GM19467 (cell line): ENCODE measurements around the gene TBX4.
"Not testable (repeated sequence)": the region's sequence is repeated elsewhere in the genome, so short reads cannot be mapped to it uniquely, and the experiment has no call there.

ENCODE experiments used
- ATAC-seq: cut with Tn5 transposase; IDR thresholded peaks from one replicate; pipeline ENCODE4 v1.9.1; 2021; ENCODE audit warnings: mild to moderate bottlenecking, moderate library complexity; ENCODE audit not compliant: unreplicated experiment

Gene TBX4

DNA sequence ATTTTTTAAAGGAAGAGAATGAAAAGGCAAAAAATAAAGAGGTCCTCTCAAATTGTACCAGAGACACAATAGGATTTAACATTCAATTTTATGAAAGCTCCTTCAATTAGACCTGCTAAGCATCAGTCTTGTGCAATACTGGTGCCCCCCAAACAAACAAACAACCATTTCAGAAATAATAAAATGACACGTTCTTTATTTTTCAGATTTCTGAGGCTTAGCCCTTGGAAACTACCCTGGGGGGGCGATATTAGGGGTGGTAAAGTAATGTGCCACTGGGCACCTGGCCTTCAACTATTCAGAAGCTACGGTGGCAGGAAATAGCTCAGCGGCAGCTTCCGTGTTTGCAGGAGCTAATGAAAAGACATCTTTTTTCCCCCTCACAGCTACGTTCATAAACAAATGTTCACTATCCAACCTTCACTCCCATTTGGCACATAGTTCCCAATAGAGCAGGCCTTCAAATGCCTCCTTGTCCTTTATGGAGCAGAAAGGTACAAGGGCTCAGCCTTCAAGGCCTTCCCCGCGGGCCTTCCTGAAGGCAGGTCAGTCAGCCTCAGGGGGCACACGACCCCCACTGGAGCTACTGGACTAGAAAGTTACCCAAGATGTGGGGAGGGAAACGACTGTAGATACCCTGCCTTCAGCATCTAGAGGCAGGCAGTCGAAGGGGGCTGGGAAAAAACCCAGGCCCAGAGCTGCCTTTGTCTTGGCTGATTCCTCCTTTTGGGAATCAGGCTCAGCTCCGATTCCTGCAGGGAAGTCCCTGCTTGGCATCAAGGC, 44.1 kb downstream of the TBX4 start:
- no peak for ATAC-seq

DNA sequence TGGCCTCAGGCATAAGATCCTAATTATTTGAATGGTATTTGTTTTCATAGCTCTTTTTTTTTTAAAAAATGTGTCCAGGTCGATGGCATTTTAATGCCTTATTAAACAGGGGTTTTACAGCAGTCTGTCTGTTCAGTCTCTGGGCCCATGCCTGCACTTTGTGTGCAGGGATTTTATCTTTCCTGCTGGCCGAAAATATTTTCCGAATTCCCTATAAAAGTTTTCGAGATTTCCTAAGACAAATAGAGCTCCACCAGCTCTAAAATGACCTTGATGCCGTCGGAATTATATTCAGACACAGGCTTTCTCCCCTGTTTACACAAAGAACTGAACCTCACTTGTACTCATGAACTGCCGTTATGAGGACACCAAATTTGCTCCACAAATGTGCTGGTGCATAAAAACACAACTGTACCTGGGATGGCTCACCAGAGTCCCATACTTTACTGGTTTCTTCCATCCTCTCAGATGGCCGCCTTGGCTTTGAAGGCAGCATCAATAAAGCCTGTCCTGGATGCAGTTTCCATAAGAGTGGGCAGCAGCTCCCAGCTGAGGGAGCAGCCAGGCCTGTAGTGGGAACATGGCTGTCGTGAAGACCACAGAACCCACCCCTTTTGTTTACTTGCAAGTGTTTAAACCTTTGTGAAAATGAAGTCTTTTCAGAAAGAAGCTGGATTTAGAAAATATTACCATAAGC, 44.9 kb downstream of the TBX4 start:
- no peak for ATAC-seq

DNA sequence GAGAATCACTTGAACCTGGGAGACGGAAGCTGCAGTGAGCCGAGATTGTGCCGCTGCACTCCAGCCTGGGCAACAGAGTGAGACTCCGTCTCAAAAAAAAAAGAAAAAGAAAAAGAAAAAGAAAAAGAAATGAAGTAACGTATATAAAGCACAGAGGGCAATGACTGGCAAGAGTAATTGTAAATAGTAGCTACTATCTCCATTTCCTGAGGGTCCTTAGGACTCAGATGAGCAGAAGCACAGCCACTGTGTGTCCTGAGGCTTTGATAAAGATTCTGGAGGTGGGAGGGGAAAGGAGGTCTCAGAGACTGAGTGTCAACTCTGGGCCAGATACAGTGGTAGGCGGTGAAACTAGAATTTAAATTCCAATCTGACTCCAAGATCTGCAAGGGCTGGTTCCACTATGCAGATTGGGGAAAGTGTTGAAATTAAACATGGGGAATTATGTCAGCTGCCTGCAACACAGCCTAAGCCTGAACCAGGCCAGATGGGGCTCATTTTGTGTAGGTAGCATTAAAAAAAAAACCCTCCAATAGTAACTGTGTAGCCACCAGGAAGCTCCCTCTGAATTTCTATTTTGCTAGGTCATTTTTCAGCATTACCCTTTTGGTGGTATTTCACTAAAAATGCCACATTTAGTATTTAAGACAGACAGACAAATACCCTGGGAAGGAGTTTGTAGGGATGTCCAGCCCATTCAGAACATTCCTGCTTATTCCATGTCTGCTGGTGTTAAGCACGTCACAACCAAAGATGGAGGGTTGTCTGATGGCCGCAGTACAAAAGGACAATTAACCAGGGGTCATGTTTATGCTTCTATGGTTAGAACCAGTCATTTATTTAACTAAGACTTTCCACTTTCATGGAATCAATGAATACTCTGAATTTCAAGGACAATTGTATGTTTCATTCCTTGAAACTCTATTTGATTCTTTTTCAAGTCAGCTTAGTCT, 46.1 kb downstream of the TBX4 start:
- ATAC-seq = no peak

GRCh38 chr17:61499632-61500031, 47.4 kb downstream of the TBX4 start:
- ATAC-seq = no peak

GRCh38 chr17:61500287-61500686, 48.1 kb downstream of the TBX4 start:
- no peak for ATAC-seq

- no peak for ATAC-seq
Observed at GRCh38 chr17:61502292-61502691, 50.1 kb downstream of the TBX4 start.

GRCh38 chr17:61503961-61504360, 51.7 kb downstream of the TBX4 start:
- ATAC-seq = no peak

DNA sequence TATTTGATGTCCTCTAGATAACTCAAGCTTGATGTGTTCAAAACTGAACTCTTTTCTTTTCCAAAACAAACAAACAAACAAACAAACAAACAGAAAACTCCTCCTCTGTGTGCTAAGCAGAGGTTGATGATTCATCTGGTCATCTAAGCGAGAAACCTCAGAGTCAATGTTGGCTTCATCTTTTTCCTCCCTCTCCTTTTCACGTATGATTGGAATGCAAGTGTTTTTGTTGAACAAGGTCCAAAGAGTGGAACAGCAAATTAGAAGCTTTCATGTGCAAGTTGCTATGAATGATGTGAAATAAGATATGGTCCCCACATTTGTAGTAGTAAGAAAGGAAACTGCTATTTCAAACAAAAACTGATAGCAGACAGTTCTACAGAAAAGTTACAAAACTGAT, 52.5 kb downstream of the TBX4 start:
- no peak for ATAC-seq

DNA sequence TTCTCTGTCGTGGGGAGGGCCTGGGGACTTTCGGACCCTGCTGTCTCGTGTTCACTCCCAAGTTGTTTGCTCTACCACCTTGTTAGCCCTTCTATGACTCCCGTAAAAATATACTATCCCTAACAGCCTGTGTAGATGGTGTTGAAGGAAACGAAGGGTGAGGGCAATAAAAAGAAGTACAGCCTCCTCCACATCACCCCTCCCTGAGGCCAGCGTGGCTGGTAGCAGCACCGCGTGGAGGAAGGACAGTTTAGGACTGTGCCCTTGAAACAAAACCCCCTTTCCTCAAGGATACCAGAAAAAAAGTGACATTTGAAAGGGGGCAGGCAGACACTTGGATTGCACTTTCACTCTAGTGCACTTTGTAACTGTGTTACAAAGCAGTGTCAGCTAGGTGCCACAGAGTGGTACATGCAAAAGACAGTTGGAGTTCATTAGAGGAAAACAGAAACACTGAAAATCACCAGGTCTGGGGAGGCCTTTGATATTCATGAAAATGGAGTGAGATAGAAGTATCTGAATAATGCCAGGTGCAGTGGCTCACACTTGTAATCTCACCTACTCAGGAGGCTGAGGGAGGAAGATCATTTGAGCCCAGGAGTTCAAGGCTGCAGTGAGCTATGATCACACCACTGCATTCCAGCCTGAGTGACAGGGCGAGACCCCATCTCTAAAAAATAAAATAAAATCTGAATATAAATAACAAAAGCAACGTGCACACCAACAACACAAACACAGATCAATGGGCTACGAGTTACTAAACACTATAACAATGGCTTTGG, 53.8 kb downstream of the TBX4 start:
- ATAC-seq = no peak

DNA sequence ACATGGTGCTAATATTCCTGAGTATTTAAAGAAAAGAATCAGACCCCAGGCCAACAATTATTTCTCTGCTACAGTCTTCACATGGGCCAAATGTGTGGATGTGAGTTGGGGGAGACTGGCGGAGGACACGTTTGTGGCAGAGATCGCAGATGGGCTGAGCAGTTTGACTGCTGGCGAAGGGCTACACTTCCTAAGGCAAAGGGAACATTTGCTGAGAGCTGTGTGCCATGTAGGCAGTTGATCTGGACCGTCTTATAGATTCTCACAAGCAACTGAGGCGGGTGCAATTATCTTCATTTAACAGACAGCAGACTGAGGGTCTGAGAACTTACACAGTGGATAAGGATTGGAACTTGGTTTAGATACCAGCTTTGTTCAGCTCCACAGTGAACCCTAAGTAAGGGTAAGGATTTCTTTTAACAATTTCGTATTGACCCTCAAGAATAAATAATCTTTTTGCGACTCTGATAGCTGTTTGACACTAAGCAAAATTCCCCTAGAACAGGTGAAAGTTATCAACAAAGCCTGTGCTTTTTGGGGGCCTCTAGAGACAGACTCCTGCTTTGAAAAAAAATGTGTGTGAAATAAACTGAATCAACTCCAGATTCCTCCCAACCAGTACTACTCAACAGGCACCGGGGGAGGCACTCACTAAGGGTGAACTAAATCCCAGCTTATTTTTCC, 55.3 kb downstream of the TBX4 start:
- no peak for ATAC-seq

GRCh38 chr17:61508912-61509311, 56.7 kb downstream of the TBX4 start:
- ATAC-seq = no peak

DNA sequence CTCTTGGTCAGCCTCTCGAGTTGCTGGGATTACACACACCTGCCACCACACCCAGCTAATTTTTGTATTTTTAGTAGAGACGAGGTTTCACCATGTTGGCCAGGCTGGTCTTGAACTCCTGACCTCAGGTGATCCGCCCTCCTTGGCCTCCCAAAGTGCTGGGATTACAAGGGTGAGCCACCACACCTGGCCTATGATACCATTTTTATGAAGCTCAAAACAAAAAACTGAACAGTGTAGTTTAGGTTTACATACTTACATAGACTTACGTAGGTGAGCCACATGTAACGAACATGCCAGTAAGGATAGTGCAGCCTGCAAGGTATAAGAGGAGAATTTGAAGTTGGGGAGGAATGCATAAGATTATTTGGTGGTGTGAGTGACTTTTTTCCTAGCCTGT, 57.2 kb downstream of the TBX4 start:
- ATAC-seq = not testable (repeated sequence)

DNA sequence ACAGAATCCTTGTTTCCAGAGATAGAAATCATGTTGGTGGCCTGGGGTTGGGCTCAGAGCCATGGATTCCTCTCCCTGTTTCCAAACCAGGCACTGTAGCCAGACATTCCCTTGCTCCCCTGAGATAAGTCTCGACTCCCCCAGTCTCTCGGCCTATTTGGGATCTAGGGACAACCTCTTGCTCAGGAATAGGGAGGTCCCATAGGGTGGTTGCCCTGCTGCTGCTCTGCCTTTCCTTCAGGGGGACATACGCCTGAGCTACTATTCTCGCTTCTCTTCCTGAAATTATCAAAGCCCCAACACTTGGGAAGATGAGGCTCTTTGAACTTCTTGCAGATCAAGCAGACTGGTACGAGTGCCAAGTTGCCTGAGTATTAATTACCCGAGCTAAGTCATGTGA, 58.0 kb downstream of the TBX4 start:
- ATAC-seq = no peak

- no peak for ATAC-seq
Observed at GRCh38 chr17:61510991-61511390, 58.8 kb downstream of the TBX4 start.

DNA sequence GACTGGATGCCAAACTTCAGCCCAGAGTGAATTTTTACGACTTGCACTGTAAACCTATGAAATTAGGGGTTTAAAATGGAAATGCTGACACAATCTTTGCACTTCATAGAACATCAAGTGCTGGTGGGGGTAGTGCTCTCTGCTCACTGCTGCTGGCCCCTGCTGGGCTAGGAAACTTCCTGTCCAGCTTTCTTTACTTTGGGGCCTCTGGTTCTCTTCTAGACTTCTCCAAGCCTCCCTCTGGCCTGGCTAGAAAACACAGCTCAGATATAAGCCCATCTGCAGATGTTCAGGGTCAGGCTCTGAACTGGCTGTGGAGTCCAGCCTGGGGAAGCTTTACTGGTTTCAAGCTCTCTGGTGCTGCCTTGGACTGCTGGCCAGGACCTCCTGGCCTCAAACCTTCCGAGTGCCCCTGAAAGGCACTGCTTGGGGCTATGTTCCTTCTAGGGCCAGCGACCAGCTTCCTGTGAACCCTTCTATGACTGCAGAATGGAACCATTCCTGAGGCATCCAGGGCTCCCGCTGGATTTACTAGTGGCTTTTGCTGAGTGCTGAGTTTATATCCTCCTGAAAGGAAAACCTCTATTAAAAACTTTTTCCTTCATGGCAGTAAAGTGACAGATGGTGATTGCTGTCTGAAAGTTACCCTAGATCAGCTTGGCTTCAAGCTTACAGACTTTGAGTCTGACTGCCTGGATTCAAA, 59.4 kb downstream of the TBX4 start:
- ATAC-seq = no peak

DNA sequence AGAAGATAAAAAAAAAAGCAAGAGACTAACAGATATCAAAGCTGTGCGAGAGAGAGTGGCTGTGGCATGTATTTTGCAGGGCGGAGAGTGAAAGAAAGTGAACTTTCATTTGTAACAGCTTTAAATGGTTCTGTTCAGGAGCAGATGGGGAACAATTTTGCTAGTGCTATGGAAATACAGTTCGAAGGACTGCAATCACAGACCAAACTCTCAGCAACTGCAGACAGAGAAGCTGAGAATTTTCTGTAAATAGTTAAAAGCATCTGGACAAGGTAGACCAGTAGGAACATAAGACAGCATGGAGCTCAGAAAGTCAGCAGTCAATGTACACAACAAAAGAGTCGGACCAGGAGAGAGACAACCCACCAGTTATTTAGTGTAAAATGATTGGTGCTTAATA, 62.3 kb downstream of the TBX4 start:
- ATAC-seq = no peak

DNA sequence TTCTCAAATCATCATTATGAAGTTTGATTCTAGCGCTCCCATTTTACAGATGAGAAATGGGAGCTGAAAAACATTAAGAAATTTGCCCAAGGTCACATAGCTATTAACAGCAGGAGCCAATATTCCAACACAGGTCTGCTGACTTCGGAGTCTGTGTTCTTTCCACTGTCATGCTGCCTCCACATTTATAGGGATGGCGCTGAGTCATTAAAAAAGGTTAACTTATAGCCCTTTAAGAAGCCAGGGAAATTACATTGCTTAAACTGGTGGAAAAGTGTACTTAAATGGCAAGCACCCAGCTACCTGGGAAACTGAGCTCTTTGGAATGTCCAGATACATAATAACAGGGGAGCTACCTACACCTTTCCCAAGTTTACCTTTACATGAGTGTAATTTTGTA, 65.0 kb downstream of the TBX4 start:
- ATAC-seq = no peak

GRCh38 chr17:61517843-61518606, 65.8 kb downstream of the TBX4 start:
- no peak for ATAC-seq

DNA sequence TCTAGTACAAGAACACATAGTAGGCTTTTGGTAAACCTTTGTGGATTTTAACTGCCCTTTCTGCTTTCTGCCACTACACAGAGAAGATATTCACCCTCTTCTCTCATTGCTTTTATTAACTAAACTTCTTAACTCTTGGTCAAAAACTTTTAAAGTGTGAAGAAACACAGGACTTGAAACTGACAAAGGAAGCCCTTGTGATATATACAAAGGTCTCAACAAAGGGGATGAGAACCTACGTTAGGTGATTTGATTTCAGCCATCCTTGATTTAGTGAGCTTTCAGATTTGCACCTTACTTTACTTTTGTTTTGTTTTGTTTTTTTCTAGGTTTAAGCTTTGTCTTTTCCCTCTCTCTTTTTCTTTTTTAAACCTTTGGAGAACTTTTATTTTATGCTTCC, 66.9 kb downstream of the TBX4 start:
- ATAC-seq = no peak
